HG03439 (cell line): ENCODE measurements around the gene PSMB3.
"Not testable (repeated sequence)": the region's sequence is repeated elsewhere in the genome, so short reads cannot be mapped to it uniquely, and the experiment has no call there.

ENCODE experiments used
- ATAC-seq: cut with Tn5 transposase; IDR thresholded peaks from one replicate; pipeline ENCODE4 v1.9.1; 2021; ENCODE audit warnings: mild to moderate bottlenecking, moderate library complexity; ENCODE audit not compliant: unreplicated experiment

PSMB3 gene

GRCh38 chr17:38748149-38748891 lies 4.2 kb upstream of the PSMB3 start, which contains the start of gene PCGF2:
Gene PCGF2 (minus strand): TSS chr17:38748336. CDS start chr17:38740402, 7,934 bp downstream.
- ATAC-seq, result no peak

DNA sequence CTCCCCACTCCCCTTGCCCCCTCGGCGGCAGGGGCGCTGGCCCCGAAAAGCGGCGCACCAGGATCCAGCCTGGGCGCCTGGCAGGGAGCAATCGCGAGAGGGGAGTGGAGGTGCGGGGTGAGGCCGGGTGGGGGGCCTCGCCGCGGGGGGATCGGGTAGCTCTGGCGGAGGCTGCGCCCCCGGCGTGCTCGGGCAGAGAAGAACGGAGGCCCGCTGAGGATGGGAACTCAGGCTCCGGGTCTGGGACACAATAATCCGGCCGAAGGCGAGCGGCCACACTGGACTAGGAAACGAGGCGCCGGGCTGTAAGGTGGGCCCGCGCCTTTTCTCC lies 3.7 kb upstream of the PSMB3 start:
- ATAC-seq, result no peak

DNA sequence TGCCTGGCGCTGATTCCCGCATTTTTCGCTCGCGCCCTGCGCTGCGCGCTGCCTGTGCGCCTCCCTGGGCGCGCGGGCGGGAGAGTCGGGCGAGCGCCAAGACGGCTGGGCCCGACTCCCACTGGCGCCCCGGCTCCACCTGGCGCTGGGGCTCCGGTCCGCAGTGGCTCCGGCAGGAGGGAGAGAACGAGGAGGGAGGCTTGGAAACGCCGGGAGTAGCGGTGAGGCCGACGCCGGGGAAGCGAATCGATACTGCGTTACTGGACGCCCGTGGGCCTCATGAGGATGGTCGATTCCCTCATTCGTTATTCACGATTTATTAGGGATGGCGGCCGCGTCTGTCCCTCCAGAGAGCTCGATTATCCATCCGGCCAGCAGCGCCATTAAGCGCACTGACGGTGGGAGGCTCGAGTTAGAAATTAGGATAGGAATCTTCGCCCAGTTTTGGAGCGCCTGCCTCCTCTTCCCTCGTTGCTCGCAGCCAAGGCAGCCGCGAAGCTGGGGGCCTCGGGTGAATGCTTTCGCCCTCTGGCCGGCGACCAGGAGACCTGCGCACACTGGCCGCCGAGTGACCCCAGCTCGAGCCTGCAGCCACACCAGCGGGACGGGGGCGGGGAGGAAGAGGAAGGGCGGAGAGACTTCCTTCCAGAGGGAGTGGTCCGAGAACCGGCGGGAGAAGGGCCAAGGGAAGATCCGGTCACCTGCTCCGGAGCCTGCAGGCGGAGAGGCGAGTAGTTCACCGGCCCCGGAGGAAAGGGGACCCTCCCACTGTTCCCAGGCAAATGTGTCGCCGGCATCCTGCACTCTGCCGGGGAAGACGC lies 3.1 kb upstream of the PSMB3 start:
- no peak for ATAC-seq

GRCh38 chr17:38750044-38750311 lies 2.6 kb upstream of the PSMB3 start:
- no peak for ATAC-seq

GRCh38 chr17:38750312-38751121 lies 2.0 kb upstream of the PSMB3 start:
- no peak for ATAC-seq

GRCh38 chr17:38751144-38751807 lies 1.3 kb upstream of the PSMB3 start:
- ATAC-seq, result no peak

DNA sequence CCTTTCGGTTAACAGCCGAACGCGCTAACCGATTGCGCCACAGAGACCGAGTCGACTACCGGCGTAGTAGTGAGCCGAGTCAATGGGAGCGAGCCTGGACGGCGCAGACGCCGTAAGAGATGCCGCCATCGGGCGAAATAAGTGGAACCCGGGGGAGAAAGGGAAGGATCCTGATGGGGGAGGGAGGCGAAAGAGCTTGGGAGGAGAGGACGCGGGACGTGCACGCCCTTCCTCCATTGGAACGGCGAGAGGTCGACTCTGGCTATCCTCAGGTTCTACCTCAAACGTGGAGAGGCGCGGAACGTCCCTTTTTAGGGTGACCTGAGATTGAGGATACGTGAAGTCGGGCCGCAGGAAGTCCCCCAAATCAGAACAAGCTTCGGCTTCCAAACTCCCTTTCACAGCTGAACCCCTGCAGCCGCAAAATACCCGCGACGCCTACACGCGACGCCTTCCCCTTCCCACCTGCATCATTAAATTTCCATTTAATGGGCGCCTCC lies 683 bp upstream of the PSMB3 start:
- peak; percentile 27 for ATAC-seq

GRCh38 chr17:38753071-38753506 lies 548 bp downstream of the PSMB3 start:
- ATAC-seq, result no peak

DNA sequence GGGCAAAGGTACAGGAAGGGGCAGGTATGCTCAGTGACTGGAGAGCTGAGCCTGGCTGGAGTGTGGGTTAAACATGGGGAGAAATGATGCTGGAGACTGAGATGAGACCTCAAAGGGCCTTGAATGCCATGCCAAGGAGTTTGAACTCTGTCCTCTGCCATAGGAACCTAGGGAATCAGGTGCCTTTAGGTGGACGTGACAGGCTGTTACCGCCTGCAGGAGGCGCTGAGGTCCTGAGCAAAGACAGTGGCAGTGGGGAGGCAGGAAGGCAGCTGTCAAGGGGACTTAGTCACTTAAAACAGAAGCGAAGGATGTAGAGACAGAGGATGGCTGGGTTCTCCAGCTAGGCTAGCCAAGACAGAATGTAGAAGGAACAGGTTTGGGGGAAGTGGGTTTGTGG lies 9.1 kb downstream of the PSMB3 start:
- ATAC-seq, result no peak

- no peak for ATAC-seq
Measured at GRCh38 chr17:38762231-38762630, 9.7 kb downstream of the PSMB3 start.

DNA sequence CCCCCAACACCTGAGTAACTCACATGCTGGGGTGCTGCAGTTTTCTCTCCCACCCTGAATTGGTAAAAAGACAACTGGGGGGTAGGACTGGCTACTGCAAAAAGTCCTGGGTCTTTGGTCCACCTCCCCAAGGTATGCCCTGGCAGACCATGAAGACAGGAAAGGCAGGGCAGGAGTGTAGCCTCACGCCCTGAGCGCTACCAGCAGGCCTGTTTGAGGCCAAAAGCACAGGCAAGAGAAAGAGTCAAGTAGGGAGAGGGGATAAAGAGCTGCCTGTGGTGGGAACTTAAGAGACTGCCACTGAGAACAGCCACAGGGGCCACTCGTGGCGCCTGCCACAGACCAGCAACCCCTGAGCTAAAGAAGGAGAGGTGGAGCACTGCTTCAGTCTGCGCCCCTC lies 13.8 kb downstream of the PSMB3 start:
- ATAC-seq, result no peak

GRCh38 chr17:38768417-38768816 lies 15.9 kb downstream of the PSMB3 start:
- ATAC-seq, result no peak

- no peak for ATAC-seq
Measured at GRCh38 chr17:38773258-38773657, 20.7 kb downstream of the PSMB3 start.

GRCh38 chr17:38777641-38778250 lies 25.2 kb downstream of the PSMB3 start:
- ATAC-seq, result no peak

DNA sequence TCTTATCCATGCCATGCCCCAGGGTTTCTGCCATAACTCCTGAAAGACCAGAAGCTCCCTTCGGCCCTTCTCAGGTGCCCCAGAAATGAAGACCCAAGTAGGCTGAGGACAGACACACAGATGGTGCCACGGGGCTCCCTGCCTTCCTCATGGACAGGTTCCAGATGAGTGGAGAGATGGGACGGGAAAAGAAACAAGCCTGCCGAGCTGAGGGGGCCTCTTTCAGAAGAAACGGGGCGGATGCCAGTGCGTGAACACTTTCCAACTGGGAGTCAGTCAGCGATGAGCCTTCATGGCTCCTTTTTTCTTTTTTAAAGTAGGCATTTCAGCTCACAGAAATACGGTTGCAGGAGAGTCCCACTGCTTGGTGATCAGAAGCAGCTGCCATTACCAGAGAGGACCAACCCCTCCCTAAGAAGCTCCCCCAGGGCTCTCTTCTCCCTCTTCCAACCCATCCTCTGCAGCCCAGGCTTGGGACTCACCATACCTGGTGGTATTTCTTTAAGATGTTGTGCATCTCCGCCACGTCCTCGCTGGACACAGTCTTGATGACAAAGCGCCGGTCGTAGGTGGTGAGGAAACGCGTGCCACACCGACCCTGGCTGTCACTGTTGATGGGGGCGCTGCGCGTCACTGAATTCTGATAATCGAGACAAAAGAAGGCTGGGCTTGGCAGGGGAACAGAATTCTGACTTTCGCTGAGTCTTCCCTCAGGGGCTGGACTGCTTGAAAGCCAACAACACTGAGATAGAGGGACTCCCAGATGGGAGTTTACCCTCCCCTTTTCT lies 27.6 kb downstream of the PSMB3 start:
- no peak for ATAC-seq

DNA sequence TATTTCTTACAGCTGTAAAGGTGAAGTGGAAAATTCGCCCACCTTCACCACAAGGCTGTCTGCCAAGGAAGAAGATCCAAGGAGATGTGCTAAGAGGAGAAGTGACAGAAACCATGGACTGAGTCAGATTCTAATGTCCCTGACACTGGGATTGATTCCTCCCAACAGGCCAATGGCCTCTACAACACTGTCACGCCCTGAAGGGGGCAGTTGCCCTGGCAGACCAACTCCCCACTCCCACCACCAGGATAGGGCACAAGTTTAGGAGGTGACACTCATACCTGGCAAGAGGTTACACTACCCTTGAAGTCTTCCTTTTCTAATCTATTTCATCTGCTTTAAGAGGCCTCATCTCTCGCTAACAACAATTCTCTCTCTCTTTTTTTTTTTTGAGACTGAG lies 30.7 kb downstream of the PSMB3 start:
- ATAC-seq, result no peak

- no peak for ATAC-seq
Measured at GRCh38 chr17:38786372-38786771, 33.8 kb downstream of the PSMB3 start.

DNA sequence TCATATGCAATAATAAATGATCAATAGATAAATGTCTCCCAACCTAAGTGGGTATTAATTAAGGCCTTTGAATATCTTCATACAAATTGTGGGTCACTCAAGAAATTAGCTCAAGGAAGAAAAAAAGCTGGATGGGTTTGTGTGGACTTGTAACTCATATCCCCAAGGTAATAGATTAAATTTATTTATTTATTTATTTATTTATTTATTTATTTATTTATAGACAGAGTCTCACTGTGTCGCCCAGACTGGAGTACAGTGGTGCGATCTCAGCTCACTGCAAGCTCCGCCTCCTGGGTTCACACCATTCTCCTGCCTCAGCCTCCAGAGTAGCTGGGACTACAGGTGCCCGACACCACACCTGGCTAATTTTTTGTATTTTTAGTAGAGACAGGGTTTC lies 35.5 kb downstream of the PSMB3 start:
- not testable (repeated sequence) for ATAC-seq

DNA sequence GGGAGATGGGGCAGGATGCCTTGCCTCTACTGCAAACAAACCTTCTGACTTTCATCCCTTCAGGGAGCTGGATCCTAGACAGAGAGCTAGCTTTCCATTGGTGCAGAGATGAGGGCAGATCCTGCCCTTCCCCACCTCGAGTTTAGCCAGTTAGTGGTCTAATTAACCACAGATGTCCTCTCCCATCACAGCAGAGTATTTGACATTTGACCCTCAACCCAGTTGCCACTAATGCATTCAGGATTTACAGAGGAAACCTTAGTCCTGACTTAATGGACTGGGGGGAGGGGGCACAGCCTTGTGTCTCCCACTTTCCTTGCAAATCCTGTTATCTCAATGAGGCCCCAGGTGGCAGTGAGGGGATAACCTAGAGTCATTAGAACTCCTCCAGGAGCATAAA lies 36.6 kb downstream of the PSMB3 start:
- ATAC-seq, result no peak
